HG02884 (cell line): ENCODE measurements around the gene PXDC1.

Experiments used
- ATAC-seq: cut with Tn5 transposase; IDR thresholded peaks from one replicate; pipeline ENCODE4 v1.9.1; 2021; ENCODE audit warnings: mild to moderate bottlenecking, moderate library complexity; ENCODE audit not compliant: unreplicated experiment

The PXDC1 gene

GRCh38 chr6:3749067-3749841 is 2.3 kb downstream of the PXDC1 start:
- ATAC-seq = no peak

GRCh38 chr6:3748208-3749066 is 3.1 kb downstream of the PXDC1 start:
- no peak for ATAC-seq

- ATAC-seq = no peak
Measured at GRCh38 chr6:3747100-3747737, 4.3 kb downstream of the PXDC1 start.

- no peak for ATAC-seq
Measured at GRCh38 chr6:3746696-3747095, 4.8 kb downstream of the PXDC1 start.

DNA sequence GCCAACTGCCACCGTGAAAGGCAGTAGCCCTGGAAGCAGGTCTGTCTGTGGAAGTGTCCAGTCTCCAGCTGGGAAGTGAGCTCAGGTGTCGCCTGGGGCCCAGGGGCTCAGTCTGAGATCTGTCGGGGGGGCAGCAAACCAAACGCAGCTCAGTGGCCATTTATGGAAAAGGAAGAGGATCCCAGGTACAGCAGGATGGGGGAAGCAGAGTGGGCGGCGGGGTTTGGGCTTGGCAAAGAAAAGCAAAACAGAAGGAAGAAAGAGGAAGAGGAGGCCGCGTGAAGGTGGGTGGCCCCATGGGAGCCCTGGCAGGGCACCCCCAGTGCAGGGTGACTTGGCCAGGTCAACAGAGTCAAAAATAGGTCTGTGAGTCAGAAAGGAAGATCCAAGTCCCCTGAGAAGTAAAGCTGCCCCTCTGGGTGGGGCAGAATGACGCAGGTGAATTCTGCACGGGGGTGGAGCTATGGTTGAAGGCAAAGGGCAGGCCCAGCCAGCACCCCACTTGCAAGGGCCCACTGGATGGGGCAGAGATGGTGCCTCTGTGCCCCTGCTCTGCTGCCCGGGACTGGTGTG is 5.3 kb downstream of the PXDC1 start:
- no peak for ATAC-seq

- ATAC-seq = no peak
Measured at GRCh38 chr6:3745566-3746118, 5.9 kb downstream of the PXDC1 start.

DNA sequence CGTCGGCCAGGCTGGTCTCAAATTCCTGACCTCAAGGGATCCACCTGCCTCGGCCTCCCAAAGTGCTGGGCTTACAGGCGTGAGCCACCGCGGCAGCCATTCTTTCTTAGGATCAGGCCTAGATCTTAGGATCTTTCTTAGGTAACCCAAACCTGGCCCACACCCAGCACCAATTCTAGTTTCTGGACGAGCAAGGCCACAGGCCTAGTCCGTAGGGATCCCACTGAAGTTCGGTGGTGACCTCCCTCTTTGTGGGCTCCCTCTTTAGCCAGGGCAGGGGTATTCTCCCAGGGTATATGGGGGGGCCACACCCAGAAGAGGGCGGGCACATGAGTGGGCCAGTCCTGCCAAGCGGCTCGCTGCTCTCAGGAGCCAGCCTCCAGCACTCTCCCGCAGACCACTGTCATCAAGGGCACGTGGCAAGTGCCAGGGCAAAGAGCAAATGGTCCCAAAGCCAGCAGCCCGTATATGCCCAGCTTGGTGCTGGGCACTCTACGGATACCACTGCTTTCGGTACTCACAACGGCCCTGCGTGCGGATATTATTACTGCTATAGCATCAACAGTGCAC is 6.5 kb downstream of the PXDC1 start:
- no peak for ATAC-seq

DNA sequence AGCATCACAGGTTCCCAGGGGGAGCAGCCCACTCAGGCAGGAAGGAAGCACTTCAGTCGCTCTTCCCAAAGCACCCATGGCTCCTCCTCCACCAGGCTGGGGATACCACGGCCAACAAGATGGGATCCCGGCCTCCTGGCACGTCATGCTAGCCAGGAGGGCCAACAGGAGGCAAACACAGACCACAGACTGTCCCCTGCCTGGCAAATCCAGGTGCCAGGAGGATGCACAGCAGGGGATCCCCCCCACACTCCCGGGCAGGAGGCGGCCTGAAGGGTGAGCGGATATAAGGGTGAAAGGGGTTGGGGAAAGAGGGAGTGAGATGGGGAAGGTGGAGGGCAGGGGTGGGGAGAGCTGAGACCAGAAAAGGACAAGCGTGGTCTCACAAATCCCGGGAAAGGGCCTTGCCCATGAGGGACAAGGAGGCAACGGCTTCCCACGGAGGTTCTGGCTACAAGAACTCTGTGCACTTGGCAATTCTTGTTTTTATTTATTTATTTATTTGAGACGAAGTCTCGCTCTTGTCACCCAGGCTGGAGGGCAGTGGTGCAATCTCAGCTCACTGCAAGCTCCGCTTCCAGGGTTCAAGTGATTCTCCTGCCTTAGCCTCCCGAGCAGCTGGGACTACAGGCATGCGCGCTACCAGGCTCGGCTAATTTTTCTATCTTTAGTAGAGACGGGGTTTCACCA is 7.2 kb downstream of the PXDC1 start:
- ATAC-seq = no peak

GRCh38 chr6:3743541-3743940 is 8.0 kb downstream of the PXDC1 start:
- ATAC-seq = no peak

DNA sequence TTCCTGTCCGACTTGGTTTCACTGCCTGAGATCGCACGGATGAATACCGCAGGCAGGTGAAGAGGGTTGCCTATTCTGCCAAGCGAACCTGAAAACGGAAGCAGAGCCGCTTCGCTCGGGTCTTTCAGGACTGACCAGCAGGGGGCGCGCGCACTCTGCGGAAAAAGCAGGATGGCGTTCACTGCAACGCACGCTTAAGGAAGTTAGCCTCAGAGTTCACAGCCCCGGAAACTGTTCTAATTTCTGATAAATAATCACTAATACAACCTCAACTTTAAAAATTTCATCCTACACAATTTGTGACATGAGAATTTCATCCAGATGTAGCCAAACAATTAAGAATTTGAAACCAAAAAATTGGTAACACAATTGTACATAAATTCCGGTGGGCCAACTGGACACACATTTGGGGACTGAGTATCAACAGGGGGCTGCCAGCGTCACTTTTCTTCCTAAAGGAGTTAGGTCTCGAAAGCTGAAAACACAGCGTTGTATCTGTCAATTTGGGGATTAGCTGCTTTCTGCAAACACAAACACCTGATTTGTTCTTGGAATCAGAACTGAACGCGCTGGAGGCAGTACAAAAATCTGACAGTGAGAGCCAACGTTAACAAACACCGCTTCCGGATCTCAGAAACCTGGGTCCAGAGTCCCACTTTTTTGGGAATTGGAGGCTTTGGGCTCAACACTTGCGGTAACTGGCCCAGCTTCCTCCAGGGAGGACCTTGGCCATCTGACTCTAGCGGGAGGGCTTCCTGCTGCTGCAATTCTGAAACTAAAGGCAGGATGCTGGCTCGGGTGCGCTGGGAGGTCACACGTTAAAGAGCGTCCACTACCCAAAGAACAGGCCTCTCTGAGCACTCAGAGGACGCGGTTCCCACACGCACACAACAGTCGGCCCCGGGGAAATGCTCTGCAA is 8.8 kb downstream of the PXDC1 start:
- peak; percentile 54 for ATAC-seq

GRCh38 chr6:3742076-3742425 is 9.5 kb downstream of the PXDC1 start:
- no peak for ATAC-seq

DNA sequence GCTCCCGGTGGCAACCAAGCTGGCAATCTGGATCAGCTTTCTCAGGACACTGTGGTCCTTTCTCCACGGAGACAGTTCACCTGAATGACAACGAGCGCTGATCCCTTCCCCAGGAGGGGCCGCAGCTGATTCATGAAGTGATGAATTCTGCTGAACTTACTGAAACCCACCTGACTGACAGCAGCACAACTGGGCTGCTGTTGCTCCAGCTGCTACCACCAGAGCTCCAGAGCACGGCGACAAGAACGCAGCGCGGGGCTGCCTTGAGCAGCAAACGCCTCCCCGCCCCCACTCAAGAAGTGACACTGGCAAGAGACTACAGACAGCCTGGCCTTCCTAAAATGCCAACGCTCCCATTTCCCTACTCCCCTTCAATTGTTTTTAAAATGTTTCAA is 10.0 kb downstream of the PXDC1 start:
- no peak for ATAC-seq

- ATAC-seq = no peak
Measured at GRCh38 chr6:3740551-3741476, 10.7 kb downstream of the PXDC1 start.

- no peak for ATAC-seq
Measured at GRCh38 chr6:3739311-3739897, 12.1 kb downstream of the PXDC1 start.

- ATAC-seq = no peak
Measured at GRCh38 chr6:3738381-3739131, 13.0 kb downstream of the PXDC1 start.

- no peak for ATAC-seq
Measured at GRCh38 chr6:3737831-3738210, 13.7 kb downstream of the PXDC1 start.
